Measurements from ENCODE around the gene STX8.
A peak's percentile ranks its signal among the peaks of the same experiment; 100 is the strongest.

The STX8 gene

GRCh38 chr17:9322326-9322725, 253.3 kb downstream of the STX8 start:
- H3K9me3 ChIP-seq (ENCODE audit: control insufficient read depth, insufficient read depth, low read depth, low read length), result peaks cover 2% of the 10 kb centered on the region; the same call in 1 of the 2 replicates
- H3K4me3 ChIP-seq (ENCODE audit: low read depth, low read length), result no peak overlapping the region
- H3K27ac ChIP-seq (ENCODE audit: extremely low read depth, low read depth, low read length), result no peak overlapping the region
- H3K4me1 ChIP-seq (ENCODE audit: control insufficient read depth, insufficient read depth, low read length), result peaks cover 5% of the 10 kb centered on the region
- POLR2A ChIA-PET, result no interaction called here
- no peaks in the 10 kb centered on the region for H3K36me3 ChIP-seq (ENCODE audit: control insufficient read depth in 2 of 2, insufficient read depth in 1 of 2, low read length in 2 of 2)
- CTCF ChIA-PET, result interaction anchor here (1.5 kb wide), 1 partner anchor 15 kb away, joined by 4 read pairs; no protein-coding TSS in a partner anchor
- peak; percentile 71 for TF ChIP-seq GLIS1 (tag by site-specific recombination; IDR thresholded peaks at IDR 0.05)
- TF ChIP-seq, protein P1, sequence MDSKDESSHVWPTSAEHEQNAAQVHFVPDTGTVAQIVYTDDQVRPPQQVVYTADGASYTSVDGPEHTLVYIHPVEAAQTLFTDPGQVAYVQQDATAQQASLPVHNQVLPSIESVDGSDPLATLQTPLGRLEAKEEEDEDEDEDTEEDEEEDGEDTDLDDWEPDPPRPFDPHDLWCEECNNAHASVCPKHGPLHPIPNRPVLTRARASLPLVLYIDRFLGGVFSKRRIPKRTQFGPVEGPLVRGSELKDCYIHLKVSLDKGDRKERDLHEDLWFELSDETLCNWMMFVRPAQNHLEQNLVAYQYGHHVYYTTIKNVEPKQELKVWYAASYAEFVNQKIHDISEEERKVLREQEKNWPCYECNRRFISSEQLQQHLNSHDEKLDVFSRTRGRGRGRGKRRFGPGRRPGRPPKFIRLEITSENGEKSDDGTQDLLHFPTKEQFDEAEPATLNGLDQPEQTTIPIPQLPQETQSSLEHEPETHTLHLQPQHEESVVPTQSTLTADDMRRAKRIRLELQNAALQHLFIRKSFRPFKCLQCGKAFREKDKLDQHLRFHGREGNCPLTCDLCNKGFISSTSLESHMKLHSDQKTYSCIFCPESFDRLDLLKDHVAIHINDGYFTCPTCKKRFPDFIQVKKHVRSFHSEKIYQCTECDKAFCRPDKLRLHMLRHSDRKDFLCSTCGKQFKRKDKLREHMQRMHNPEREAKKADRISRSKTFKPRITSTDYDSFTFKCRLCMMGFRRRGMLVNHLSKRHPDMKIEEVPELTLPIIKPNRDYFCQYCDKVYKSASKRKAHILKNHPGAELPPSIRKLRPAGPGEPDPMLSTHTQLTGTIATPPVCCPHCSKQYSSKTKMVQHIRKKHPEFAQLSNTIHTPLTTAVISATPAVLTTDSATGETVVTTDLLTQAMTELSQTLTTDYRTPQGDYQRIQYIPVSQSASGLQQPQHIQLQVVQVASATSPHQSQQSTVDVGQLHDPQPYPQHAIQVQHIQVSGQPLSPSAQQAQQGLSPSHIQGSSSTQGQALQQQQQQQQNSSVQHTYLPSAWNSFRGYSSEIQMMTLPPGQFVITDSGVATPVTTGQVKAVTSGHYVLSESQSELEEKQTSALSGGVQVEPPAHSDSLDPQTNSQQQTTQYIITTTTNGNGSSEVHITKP (tag by site-specific recombination; IDR thresholded peaks at IDR 0.05), result no peak
- no peak for TF ChIP-seq ZXDB (tag by site-specific recombination; IDR thresholded peaks at IDR 0.05)
- peak; percentile 97 for TF ChIP-seq ZIC2 (tag by site-specific recombination; IDR thresholded peaks at IDR 0.05)
- TF ChIP-seq IKZF3 (tag by site-specific recombination; IDR thresholded peaks at IDR 0.05), result no peak
- no peak for TF ChIP-seq KLF17 (tag by site-specific recombination; IDR thresholded peaks at IDR 0.05)

DNA sequence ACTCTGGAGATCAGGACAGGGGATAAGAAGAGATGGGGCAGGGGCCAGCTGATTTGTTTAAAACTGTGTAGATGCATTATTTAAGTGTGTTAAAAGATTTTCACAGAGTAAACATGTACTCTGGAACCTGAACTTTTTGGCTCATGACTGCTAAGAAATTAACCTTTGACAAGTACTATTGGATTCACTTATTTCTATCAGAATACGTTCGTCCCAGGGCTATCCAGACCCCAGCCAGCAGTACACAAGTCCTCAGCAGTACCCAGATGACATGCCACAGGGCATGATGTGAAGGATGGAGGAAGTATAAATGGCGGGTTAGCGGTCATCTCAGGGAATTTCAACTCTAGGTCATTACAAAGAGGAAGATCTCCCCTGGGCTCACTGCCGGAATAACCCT, 253.7 kb downstream of the STX8 start:
- ChIA-PET POLR2A (no interaction called here), CTCF (interaction anchor here (1.5 kb wide), 1 partner anchor 15 kb away, joined by 4 read pairs; no protein-coding TSS in a partner anchor)
- H3K4me3 ChIP-seq (ENCODE audit: low read depth, low read length), result no peak overlapping the region
- TF ChIP-seq ZNF660 (tag by site-specific recombination; IDR thresholded peaks at IDR 0.05) (no peak), ZNF211 (tag by site-specific recombination; IDR thresholded peaks at IDR 0.05; ENCODE audit: low read depth) (no peak), ZNF362 (tag by site-specific recombination; IDR thresholded peaks at IDR 0.05) (no peak), ZNF837 (tag by site-specific recombination; IDR thresholded peaks at IDR 0.05) (no peak)
- peaks cover 2% of the 10 kb centered on the region; the same call in 1 of the 2 replicates for H3K9me3 ChIP-seq (ENCODE audit: control insufficient read depth, insufficient read depth, low read depth, low read length)
- H3K4me1 ChIP-seq (ENCODE audit: control insufficient read depth, insufficient read depth, low read length), result peaks cover 5% of the 10 kb centered on the region
- no peaks in the 10 kb centered on the region for H3K36me3 ChIP-seq (ENCODE audit: control insufficient read depth in 2 of 2, insufficient read depth in 1 of 2, low read length in 2 of 2)
- H3K27ac ChIP-seq (ENCODE audit: extremely low read depth, low read depth, low read length), result no peak overlapping the region

DNA sequence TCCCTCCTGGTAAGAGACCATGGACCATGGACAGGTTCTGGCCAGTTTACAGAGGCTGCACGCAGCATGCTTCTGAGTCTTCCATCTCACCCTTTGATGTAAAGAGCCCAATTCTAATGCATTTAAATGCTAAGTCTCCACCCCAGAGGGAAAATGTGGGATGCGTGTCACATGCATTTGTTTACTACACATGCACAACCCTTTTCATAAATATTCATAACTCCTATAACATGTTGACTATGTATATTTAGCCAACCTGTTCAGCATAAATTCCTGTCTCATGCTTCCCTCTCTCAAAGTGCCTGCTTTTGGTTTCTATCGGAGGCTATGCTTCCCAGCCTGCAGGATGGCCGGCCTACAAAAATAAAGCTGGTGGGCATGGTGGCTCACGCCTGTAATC, 260.3 kb downstream of the STX8 start:
- Histone ChIP-seq H3K27ac (ENCODE audit: extremely low read depth, low read depth, low read length) (no peak overlapping the region), H3K4me3 (ENCODE audit: low read depth, low read length) (no peak overlapping the region), H3K9me3 (ENCODE audit: control insufficient read depth, insufficient read depth, low read depth, low read length) (peaks cover 2% of the 10 kb centered on the region; the same call in 1 of the 2 replicates), H3K36me3 (ENCODE audit: control insufficient read depth in 2 of 2, insufficient read depth in 1 of 2, low read length in 2 of 2) (no peaks in the 10 kb centered on the region), H3K4me1 (ENCODE audit: control insufficient read depth, insufficient read depth, low read length) (no peaks in the 10 kb centered on the region)
- POLR2A ChIA-PET, result no interaction called here
- TF ChIP-seq ZNF211 (tag by site-specific recombination; IDR thresholded peaks at IDR 0.05; ENCODE audit: low read depth), result no peak
- TF ChIP-seq, protein P2, sequence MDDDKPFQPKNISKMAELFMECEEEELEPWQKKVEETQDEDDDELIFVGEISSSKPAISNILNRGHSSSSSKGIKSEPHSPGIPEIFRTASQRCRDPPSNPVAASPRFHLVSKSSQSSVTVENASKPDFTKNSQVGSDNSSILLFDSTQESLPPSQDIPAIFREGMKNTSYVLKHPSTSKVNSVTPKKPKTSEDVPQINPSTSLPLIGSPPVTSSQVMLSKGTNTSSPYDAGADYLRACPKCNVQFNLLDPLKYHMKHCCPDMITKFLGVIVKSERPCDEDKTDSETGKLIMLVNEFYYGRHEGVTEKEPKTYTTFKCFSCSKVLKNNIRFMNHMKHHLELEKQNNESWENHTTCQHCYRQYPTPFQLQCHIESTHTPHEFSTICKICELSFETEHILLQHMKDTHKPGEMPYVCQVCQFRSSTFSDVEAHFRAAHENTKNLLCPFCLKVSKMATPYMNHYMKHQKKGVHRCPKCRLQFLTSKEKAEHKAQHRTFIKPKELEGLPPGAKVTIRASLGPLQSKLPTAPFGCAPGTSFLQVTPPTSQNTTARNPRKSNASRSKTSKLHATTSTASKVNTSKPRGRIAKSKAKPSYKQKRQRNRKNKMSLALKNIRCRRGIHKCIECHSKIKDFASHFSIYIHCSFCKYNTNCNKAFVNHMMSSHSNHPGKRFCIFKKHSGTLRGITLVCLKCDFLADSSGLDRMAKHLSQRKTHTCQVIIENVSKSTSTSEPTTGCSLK (tag by site-specific recombination; IDR thresholded peaks at IDR 0.05), result no peak
- no peak for TF ChIP-seq GLI4 (tag by site-specific recombination; IDR thresholded peaks at IDR 0.05)
- no peak for TF ChIP-seq ZNF24 (tag by site-specific recombination; IDR thresholded peaks at IDR 0.05)
- CTCF ChIA-PET, result interaction anchor here (1.2 kb wide), 1 partner anchor 206 kb away, joined by 5 read pairs; no protein-coding TSS in a partner anchor

Data from HEK293 (cell line).